Nephron (organoid): Measurements from ENCODE around the gene FAM227B.
"Not testable (repeated sequence)": the region's sequence is repeated elsewhere in the genome, so short reads cannot be mapped to it uniquely, and the experiment has no call there.

ENCODE experiments used
- H3K27ac Mint-ChIP-seq, 3 experiments: 2 replicates each; pipeline ENCODE4 v1.8.0; 2020; ENCODE audit warnings: mixed read lengths in 3 of 3, mild to moderate bottlenecking in 2 of 3, moderate library complexity in 1 of 3
- H3K27me3 Mint-ChIP-seq: 2 replicates; pipeline ENCODE4 v1.8.0; 2021; ENCODE audit warnings: low read depth, mild to moderate bottlenecking, moderate library complexity, mixed read lengths
- H3K36me3 Mint-ChIP-seq: 2 replicates; pipeline ENCODE4 v1.8.0; 2020; ENCODE audit warnings: low read depth, mixed read lengths
- H3K4me1 Mint-ChIP-seq: 2 replicates; pipeline ENCODE4 v1.8.0; 2020; ENCODE audit warnings: mixed read lengths
- H3K4me3 Mint-ChIP-seq, 3 experiments: 2 replicates each; pipeline ENCODE4 v1.8.0; 2020; ENCODE audit warnings: mild to moderate bottlenecking in 3 of 3, mixed read lengths in 3 of 3, moderate library complexity in 2 of 3
- H3K9me3 Mint-ChIP-seq: 2 replicates; pipeline ENCODE4 v1.8.0; 2020; ENCODE audit warnings: mixed read lengths
- TF ChIP-seq, protein P1 (sequence below), 3 experiments: fragments of 200-600 bp; sonication (generic); IDR thresholded peaks; one replicate each; pipeline ENCODE4 v1.5.0; 2021; ENCODE audit warnings: antibody characterized with exemption in 3 of 3; ENCODE audit not compliant: unreplicated experiment in 3 of 3

Gene FAM227B, protein sequence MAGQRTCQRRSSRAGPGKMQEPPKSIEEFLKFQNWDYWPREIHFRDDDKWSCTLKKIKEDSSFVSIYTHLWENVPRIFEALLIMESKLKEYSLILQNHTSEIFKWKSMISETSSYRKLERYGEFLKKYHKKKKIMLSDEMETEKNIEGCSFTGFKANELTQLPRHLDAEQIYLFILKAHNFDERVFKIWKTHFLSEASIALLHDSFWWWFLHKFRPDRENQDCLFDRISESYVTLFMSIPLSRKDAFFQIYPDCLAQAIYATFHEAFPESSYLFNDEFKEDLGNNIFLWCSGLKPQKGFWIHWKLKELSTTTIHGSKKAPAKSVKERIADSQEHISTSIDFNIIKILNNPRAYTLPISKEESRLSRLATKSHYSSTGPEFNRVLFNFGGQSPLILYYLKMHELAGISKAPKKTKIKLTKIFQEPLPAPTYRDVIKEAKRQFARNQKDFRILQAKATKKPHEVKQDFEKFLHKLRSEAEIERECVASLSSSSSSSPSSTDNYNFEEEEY

DNA sequence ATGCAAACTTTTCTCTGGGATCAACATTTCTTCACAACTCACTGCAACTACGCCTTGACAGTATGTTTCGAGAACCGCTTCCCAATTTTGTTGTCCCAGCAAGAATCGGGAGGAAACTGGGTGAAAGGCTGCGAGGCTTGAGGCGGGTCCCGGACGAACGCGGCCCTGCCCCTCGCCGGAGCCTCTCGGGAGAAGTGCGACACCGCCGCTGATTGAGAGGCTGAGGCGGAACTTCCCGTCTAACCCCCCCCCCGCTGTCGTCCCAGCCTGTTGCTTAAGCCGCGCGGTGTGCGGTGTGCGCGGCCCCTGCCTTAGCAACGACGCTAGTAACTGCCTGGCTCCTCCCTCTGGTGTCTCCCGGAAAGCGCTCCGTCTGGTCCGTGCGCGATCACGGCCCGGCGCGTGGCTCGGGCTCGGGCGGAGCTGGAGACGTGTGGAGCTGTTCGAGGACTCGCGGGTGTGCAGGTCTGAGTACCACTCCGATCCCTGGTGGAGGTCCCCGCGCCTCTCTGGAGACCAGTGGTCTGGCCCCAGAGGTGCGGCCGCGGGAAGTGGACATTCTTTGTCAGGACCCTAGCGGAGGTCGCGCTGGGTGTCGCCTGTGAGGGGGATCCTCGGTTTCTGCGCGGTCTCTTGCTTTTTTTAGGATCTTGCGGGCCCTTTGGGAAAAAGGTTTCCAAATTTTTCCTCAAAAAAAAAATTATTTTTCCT lies at the start of gene FAM227B, which contains the start of gene DTWD1:
Gene FAM227B, minus strand, starts transcription at position 161 of the 711 bp plus-strand sequence. CDS start 5,647 bp downstream, outside the sequence.
Gene DTWD1, plus strand, starts transcription at position 391 of the 711 bp plus-strand sequence. CDS start 4,120 bp downstream, outside the sequence.
- H3K27ac Mint-ChIP-seq: peak within 1 kb of the TSS; percentile 97 to 100 (median 97)
- H3K9me3 Mint-ChIP-seq: peaks cover 16% of the 10 kb centered on the region
- TF ChIP-seq, protein P1, sequence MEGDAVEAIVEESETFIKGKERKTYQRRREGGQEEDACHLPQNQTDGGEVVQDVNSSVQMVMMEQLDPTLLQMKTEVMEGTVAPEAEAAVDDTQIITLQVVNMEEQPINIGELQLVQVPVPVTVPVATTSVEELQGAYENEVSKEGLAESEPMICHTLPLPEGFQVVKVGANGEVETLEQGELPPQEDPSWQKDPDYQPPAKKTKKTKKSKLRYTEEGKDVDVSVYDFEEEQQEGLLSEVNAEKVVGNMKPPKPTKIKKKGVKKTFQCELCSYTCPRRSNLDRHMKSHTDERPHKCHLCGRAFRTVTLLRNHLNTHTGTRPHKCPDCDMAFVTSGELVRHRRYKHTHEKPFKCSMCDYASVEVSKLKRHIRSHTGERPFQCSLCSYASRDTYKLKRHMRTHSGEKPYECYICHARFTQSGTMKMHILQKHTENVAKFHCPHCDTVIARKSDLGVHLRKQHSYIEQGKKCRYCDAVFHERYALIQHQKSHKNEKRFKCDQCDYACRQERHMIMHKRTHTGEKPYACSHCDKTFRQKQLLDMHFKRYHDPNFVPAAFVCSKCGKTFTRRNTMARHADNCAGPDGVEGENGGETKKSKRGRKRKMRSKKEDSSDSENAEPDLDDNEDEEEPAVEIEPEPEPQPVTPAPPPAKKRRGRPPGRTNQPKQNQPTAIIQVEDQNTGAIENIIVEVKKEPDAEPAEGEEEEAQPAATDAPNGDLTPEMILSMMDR (IDR thresholded peaks at IDR 0.05; ENCODE audit: unreplicated experiment in 3 of 3): no peak
- H3K4me3 Mint-ChIP-seq: peak within 1 kb of the TSS; percentile 90 to 97 (median 93)
- H3K4me1 Mint-ChIP-seq: peaks cover 47% of the 10 kb centered on the region
- no peaks in the 10 kb centered on the region for H3K27me3 Mint-ChIP-seq
- H3K36me3 Mint-ChIP-seq: peaks cover 52% of the 10 kb centered on the region

DNA sequence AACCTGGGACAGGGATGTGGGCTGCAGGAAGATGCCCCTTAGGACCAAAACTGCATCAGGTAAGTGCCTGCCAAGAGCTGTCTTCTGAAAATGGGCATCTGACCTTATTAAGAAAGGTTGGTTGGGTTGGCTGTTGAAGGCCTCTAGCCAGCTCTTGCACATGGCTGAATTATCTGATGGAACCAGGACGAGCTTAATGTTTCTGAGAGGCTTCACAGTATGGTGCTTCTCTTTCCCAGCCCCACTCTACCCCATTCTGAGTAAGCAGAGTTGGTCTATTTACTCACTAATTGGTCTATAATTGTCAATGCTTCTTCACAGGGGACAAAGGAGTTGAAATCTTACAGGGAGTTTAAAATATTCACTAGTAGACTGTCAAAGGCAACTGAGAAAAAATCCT lies 48.7 kb upstream of the FAM227B start:
- Mint-ChIP-seq H3K4me1 (peaks cover 9% of the 10 kb centered on the region), H3K27me3 (no peaks in the 10 kb centered on the region), H3K9me3 (no peaks in the 10 kb centered on the region), H3K36me3 (no peaks in the 10 kb centered on the region), H3K27ac (no peak overlapping the region), H3K4me3 (no peak overlapping the region)
- TF ChIP-seq, protein P1 (IDR thresholded peaks at IDR 0.05; ENCODE audit: unreplicated experiment in 3 of 3): no peak

DNA sequence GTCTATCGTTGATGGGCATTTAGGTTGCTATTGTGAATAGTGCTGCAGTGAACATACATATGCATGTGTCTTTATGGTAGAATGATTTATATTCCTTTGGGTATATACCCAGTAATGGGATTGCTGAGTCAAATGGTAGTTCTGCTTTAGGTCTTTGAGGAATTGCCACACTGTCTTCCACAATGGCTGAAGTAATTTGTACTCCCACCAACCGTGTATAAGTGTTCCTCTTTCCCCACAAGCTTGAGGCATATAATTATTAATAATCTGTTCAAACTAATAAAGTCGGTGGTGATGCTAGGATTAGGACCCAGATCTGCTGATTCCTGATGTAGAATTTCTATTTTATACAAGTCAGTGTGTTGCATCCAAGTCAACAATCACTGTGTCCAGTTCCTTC lies 45.9 kb upstream of the FAM227B start:
- not testable (repeated sequence) for H3K4me1 Mint-ChIP-seq, H3K27ac Mint-ChIP-seq

DNA sequence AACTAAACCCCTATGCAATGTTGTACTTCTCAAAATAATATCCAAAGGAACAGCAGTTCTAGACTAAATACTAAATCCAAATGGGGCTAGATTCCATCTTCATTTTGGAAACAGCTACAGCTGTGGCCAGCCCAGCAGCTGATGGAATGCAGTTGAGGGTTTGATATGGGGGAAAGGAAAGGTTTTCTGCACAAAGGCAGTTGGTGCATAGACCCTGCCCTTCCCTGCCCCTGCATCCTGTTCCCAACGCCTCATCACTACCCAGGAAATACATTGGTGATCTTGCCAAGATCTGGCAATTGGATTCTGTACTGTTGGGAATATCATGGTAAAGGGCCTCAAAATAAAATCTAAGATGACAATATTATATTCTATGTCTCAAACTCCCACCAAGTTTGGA lies 44.1 kb upstream of the FAM227B start:
- Mint-ChIP-seq H3K36me3 (no peaks in the 10 kb centered on the region), H3K27me3 (no peaks in the 10 kb centered on the region), H3K9me3 (no peaks in the 10 kb centered on the region), H3K27ac (no peak overlapping the region), H3K4me3 (no peak overlapping the region), H3K4me1 (peaks cover 1% of the 10 kb centered on the region)
- TF ChIP-seq, protein P1 (IDR thresholded peaks at IDR 0.05; ENCODE audit: unreplicated experiment in 3 of 3): no peak

More for the DNA sequence above, 45.9 kb upstream of the FAM227B start:
- not testable (repeated sequence) for H3K4me3 Mint-ChIP-seq, H3K36me3 Mint-ChIP-seq, H3K27me3 Mint-ChIP-seq, H3K9me3 Mint-ChIP-seq

DNA sequence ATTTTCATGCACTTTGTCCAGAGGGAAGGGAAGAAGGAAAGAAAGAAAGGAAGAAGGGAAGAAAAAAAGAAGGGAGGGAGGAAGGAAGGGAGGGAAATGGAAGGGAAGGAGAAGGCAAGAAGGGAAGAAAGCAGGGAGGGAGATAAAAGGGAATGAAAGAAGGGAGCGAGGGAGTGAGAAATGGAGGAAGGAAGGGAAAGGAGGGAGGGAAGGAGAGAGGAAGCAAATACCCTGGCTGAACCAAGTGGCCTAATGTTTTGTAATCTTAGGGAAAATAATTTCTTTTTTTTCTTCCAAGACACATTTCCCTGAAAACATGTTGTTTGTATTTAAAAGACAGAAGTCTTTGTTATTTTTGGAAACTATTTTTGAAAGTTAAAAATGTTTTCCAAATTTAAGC lies 36.1 kb upstream of the FAM227B start:
- Mint-ChIP-seq H3K4me3 (no peak overlapping the region), H3K27ac (no peak overlapping the region), H3K27me3 (no peaks in the 10 kb centered on the region), H3K4me1 (no peaks in the 10 kb centered on the region), H3K9me3 (peaks cover 48% of the 10 kb centered on the region), H3K36me3 (peaks cover 21% of the 10 kb centered on the region)
- TF ChIP-seq, protein P1 (IDR thresholded peaks at IDR 0.05; ENCODE audit: unreplicated experiment in 3 of 3): no peak

DNA sequence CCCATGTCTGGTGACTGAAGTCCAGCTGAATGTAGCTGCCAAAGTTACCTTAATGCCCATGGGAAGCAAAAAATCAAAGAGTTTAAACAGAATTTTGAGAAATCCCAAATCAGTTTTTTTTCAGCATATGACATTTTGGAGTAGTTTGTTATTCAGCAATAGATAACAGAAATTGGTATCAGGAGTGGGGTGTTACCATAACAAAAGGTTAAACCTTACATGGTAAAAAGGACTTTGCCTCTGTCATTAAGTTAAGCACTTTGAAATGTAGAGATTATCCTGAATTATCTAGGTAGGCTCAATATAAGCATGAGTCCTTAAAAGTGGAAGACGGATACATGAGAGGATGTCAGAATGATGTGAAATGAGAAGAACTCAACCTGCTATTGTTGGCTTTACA lies 32.3 kb upstream of the FAM227B start:
- Mint-ChIP-seq H3K4me1 (no peaks in the 10 kb centered on the region), H3K27me3 (no peaks in the 10 kb centered on the region), H3K4me3 (no peak overlapping the region), H3K9me3 (peaks cover 57% of the 10 kb centered on the region), H3K27ac (no peak overlapping the region), H3K36me3 (peaks cover 23% of the 10 kb centered on the region)
- TF ChIP-seq, protein P1 (IDR thresholded peaks at IDR 0.05; ENCODE audit: unreplicated experiment in 3 of 3): no peak
